DND-41 (cell line): Measurements from ENCODE around the gene KIAA1586.

Source experiments
- EZH2 ChIP-seq: IDR thresholded peaks from 3 replicates; pipeline ENCODE4 v1.6.1; 2012; ENCODE audit warnings: borderline replicate concordance, low read depth, mild to moderate bottlenecking, moderate library complexity, low read length, inconsistent platforms; ENCODE audit not compliant: severe bottlenecking
- TF ChIP-seq, protein P1 (sequence below): IDR thresholded peaks from 2 replicates; pipeline ENCODE4 v1.5.1; 2012; ENCODE audit warnings: borderline replicate concordance, low read length, moderate library complexity, mild to moderate bottlenecking; ENCODE audit not compliant: poor library complexity, severe bottlenecking; ENCODE audit errors: extremely low read depth

DNA sequence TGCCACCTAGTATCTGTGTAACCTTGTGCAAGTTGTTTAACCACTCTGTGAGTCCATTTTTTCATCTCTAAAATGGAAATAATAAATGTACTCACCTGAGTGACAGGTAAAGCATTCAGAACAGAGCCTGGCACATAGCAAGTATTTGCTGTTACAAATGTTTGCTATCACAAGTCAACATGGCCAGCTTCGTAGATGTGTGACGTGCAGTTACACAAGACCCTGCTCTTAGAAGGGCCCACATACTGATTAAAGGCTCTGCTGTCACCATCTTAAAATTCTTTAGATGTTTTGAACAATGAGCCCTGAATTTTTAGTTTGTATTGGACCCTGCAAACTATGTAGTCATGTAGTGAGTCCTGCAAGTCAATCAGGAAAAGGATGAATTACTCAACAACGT is 40.4 kb upstream of the KIAA1586 start:
- TF ChIP-seq EZH2 = no peak
- TF ChIP-seq, protein P1, sequence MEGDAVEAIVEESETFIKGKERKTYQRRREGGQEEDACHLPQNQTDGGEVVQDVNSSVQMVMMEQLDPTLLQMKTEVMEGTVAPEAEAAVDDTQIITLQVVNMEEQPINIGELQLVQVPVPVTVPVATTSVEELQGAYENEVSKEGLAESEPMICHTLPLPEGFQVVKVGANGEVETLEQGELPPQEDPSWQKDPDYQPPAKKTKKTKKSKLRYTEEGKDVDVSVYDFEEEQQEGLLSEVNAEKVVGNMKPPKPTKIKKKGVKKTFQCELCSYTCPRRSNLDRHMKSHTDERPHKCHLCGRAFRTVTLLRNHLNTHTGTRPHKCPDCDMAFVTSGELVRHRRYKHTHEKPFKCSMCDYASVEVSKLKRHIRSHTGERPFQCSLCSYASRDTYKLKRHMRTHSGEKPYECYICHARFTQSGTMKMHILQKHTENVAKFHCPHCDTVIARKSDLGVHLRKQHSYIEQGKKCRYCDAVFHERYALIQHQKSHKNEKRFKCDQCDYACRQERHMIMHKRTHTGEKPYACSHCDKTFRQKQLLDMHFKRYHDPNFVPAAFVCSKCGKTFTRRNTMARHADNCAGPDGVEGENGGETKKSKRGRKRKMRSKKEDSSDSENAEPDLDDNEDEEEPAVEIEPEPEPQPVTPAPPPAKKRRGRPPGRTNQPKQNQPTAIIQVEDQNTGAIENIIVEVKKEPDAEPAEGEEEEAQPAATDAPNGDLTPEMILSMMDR = no peak
